IMR-90 (cell line): ENCODE data around the gene PZP. TPM values are rescaled to one million over a fixed set of nuclear protein-coding genes. Genes with fewer than 3 reads are reported as not detected.

Experiments
- ATAC-seq: fragments of 200-7000 bp; cut with Tn5 transposase; 2 replicates; pipeline ENCODE4 v1.9.1; 2020; ENCODE audit warnings: low read depth, mild to moderate bottlenecking, moderate library complexity
- BruUV-seq: library from RNA; stranded (reverse); fragments of 400-500 nt; replicated peaks from 2 replicates; lab custom pipeline; 2021; lab: Mats Ljungman, UMichigan
- CTCF ChIA-PET: fragments of 300-600 bp; formaldehyde crosslinking; extraction: SDS; loops from one replicate; lab custom pipeline; 2021; ENCODE audit warnings: antibody characterized with exemption; lab: Yijun Ruan, JAX
- POLR2A ChIA-PET: fragments of 300-600 bp; sonication (Branson Sonifier 250); formaldehyde crosslinking; loops from one replicate; lab custom pipeline; 2022; ENCODE audit warnings: antibody characterized with exemption; ENCODE audit not compliant: unreplicated experiment; lab: Charles Lee
- DNase-seq: peaks from one replicate; pipeline ENCODE4 v3.0.0; 2013
- H2AFZ ChIP-seq: replicated peaks from 2 replicates; pipeline ENCODE3; 2013; ENCODE audit warnings: low read length, mild to moderate bottlenecking; ENCODE audit not compliant: poor library complexity
- H2AK5ac ChIP-seq: 2 replicates; pipeline ENCODE4 v1.6.1; 2013; ENCODE audit warnings: low read depth, low read length, inconsistent platforms
- H2AK9ac ChIP-seq: replicated peaks from 2 replicates; pipeline ENCODE3; 2013; ENCODE audit warnings: mild to moderate bottlenecking, low read depth, low read length, moderate library complexity; ENCODE audit not compliant: poor library complexity
- H2BK120ac ChIP-seq: 2 replicates; pipeline ENCODE4 v1.6.1; 2013; ENCODE audit warnings: low read depth, low read length, inconsistent platforms
- H2BK15ac ChIP-seq: 3 replicates; pipeline ENCODE4 v1.6.1; 2013; ENCODE audit warnings: low read depth, low read length, inconsistent platforms
- H2BK20ac ChIP-seq: 2 replicates; pipeline ENCODE4 v1.6.1; 2013; ENCODE audit warnings: low read depth, mild to moderate bottlenecking, inconsistent platforms, low read length, moderate library complexity
- H2BK5ac ChIP-seq: 2 replicates; pipeline ENCODE4 v1.6.1; 2013; ENCODE audit warnings: mild to moderate bottlenecking, low read depth, low read length, inconsistent platforms; ENCODE audit not compliant: poor library complexity, severe bottlenecking
- H3K14ac ChIP-seq: replicated peaks from 2 replicates; pipeline ENCODE4 v1.6.1; 2013; ENCODE audit warnings: low read depth, low read length, inconsistent platforms
- H3K18ac ChIP-seq: 2 replicates; pipeline ENCODE4 v1.6.1; 2013; ENCODE audit warnings: low read depth, low read length, control low read depth
- H3K23ac ChIP-seq: 2 replicates; pipeline ENCODE4 v1.6.1; 2013; ENCODE audit warnings: low read depth, low read length, inconsistent platforms
- H3K27ac ChIP-seq: 2 replicates; pipeline ENCODE4 v1.5.1; 2013; ENCODE audit warnings: mild to moderate bottlenecking, control low read depth, low read length; ENCODE audit not compliant: insufficient read depth
- H3K27me3 ChIP-seq: 2 replicates; pipeline ENCODE4 v1.6.1; 2013; ENCODE audit warnings: low read length; ENCODE audit not compliant: control insufficient read depth, insufficient read depth
- H3K36me3 ChIP-seq: 2 replicates; pipeline ENCODE4 v1.6.1; 2013; ENCODE audit warnings: low read length, mixed read lengths; ENCODE audit not compliant: control insufficient read depth, insufficient read depth
- H3K4ac ChIP-seq: 2 replicates; pipeline ENCODE4 v1.6.1; 2013; ENCODE audit warnings: low read depth, low read length, inconsistent platforms
- H3K4me1 ChIP-seq: 2 replicates; pipeline ENCODE4 v1.6.1; 2013; ENCODE audit warnings: low read length, mixed read lengths; ENCODE audit not compliant: control insufficient read depth, insufficient read depth
- H3K4me2 ChIP-seq: 2 replicates; pipeline ENCODE4 v1.6.1; 2013; ENCODE audit warnings: low read depth, mild to moderate bottlenecking, control low read depth, low read length, moderate library complexity
- H3K4me3 ChIP-seq: 2 replicates; pipeline ENCODE4 v1.5.1; 2013; ENCODE audit warnings: low read depth, mild to moderate bottlenecking, control low read depth, low read length, moderate library complexity; ENCODE audit not compliant: insufficient read depth
- H3K56ac ChIP-seq: 2 replicates; pipeline ENCODE4 v1.6.1; 2013; ENCODE audit warnings: low read length, inconsistent platforms; ENCODE audit not compliant: insufficient read depth; ENCODE audit errors: extremely low read depth
- H3K79me1 ChIP-seq, 2 experiments: 2 replicates each; pipeline ENCODE4 v1.6.1; 2013; ENCODE audit warnings: low read length in 2 of 2, inconsistent platforms in 1 of 2, low read depth in 1 of 2
- H3K9ac ChIP-seq: 2 replicates; pipeline ENCODE4 v1.6.1; 2013; ENCODE audit warnings: low read depth, low read length, control low read depth
- H3K9me1 ChIP-seq: 2 replicates; pipeline ENCODE4 v1.6.1; 2013; ENCODE audit warnings: low read length, inconsistent platforms; ENCODE audit not compliant: insufficient read depth
- H3K9me3 ChIP-seq: 2 replicates; pipeline ENCODE4 v1.6.1; 2013; ENCODE audit warnings: low read length; ENCODE audit not compliant: control insufficient read depth, insufficient read depth
- H4K20me1 ChIP-seq: 2 replicates; pipeline ENCODE4 v1.6.1; 2013; ENCODE audit warnings: low read length, inconsistent platforms; ENCODE audit not compliant: insufficient read depth
- H4K5ac ChIP-seq: 2 replicates; pipeline ENCODE4 v1.6.1; 2013; ENCODE audit warnings: mild to moderate bottlenecking, low read depth, low read length, control low read depth
- H4K8ac ChIP-seq, 2 experiments: 2 replicates each; pipeline ENCODE4 v1.6.1; 2013; ENCODE audit warnings: low read depth in 2 of 2, low read length in 2 of 2, control low read depth in 1 of 2, inconsistent platforms in 1 of 2
- H4K91ac ChIP-seq: 2 replicates; pipeline ENCODE4 v1.6.1; 2013; ENCODE audit warnings: low read depth, low read length, inconsistent platforms; ENCODE audit not compliant: insufficient read depth
- CHD1 ChIP-seq: IDR thresholded peaks from 2 replicates; pipeline ENCODE4 v1.6.1; 2012; ENCODE audit warnings: low read depth, low read length, improper control_type of control experiment
- FOS ChIP-seq: fragments of 150-350 bp; IDR thresholded peaks from 2 replicates; pipeline ENCODE4 v1.6.1; 2016; ENCODE audit warnings: low read depth, low read length
- MAFK ChIP-seq: IDR thresholded peaks from 2 replicates; pipeline ENCODE4 v1.6.1; 2012; ENCODE audit warnings: low read depth, low read length, improper control_type of control experiment
- MAZ ChIP-seq: IDR thresholded peaks from 2 replicates; pipeline ENCODE4 v1.6.1; 2012; ENCODE audit warnings: low read depth, mild to moderate bottlenecking, low read length, improper control_type of control experiment, moderate library complexity, borderline replicate concordance
- MXI1 ChIP-seq: IDR thresholded peaks from 2 replicates; pipeline ENCODE4 v1.6.1; 2012; ENCODE audit warnings: low read depth, mild to moderate bottlenecking, low read length, moderate library complexity, borderline replicate concordance
- RAD21 ChIP-seq: IDR thresholded peaks from 2 replicates; pipeline ENCODE4 v1.6.1; 2012; ENCODE audit warnings: low read length, improper control_type of control experiment
- SMC3 ChIP-seq: fragments of 150-350 bp; IDR thresholded peaks from 2 replicates; pipeline ENCODE4 v1.6.1; 2016; ENCODE audit warnings: low read depth, mild to moderate bottlenecking, antibody characterized with exemption, low read length, moderate library complexity
- USF2 ChIP-seq: fragments of 150-350 bp; IDR thresholded peaks from 2 replicates; pipeline ENCODE4 v1.6.1; 2017; ENCODE audit warnings: mild to moderate bottlenecking, antibody characterized with exemption, low read length, low read depth
- WGBS, 2 experiments: methylation state at CpG; one replicate each; pipeline versions ENCODE4 v1.1.5 to v1.1.7; 2013; ENCODE audit warnings: missing lambda C conversion rate in 2 of 2; ENCODE audit not compliant: insufficient read length in 1 of 2; ENCODE audit errors: extremely low coverage in 2 of 2; 5-methylcytosine and 5-hydroxymethylcytosine counted together
- dilution Hi-C: fragments of 300-500 bp; cut with HindIII; formaldehyde crosslinking; loops from one replicate; pipeline ENCODE4 v1.14.3; 2018; ENCODE audit warnings: low sequenced_read_pairs; ENCODE audit not compliant: unreplicated experiment
- in situ Hi-C: fragments of 300-500 bp; cut with MboI; formaldehyde crosslinking; loops from 3 replicates; pipeline ENCODE4 v1.14.3; 2019; ENCODE audit warnings: low sequenced_read_pairs, inconsistent platforms, mixed read lengths
- intact Hi-C: fragments of 100-400 bp; cut with micrococcal nuclease; formaldehyde crosslinking; loops from 2 replicates; pipeline ENCODE4 v1.10.0; 2022
- polyA plus RNA-seq, 3 experiments: library from polyadenylated mRNA; depleted of rRNA; stranded (reverse); fragments of >200 nt; gene quantifications; 2 replicates each; pipeline ENCODE4 v1.2.3, GENCODE V29; 2012; ENCODE audit warnings: low replicate concordance in 1 of 3
- total RNA-seq: library from RNA; depleted of rRNA; stranded (reverse); fragments of >200 nt; gene quantifications from 2 replicates; pipeline ENCODE4 v1.2.3, GENCODE V29; 2012

The PZP gene
- total and polyA plus RNA-seq, 2 of the 4 experiments (the other 2 are of a cell fraction): not detected

GRCh38 chr12:9156119-9156518 lies 52.1 kb downstream of the PZP start:
- ATAC-seq (no peak), DNase-seq (no peak)
- Histone ChIP-seq H3K9me3 (no peaks in the 10 kb centered on the region), H3K9ac (no peak overlapping the region), H2BK15ac (no peak overlapping the region), H2AK9ac (no peak overlapping the region), H2BK20ac (no peak overlapping the region), H3K27me3 (no peaks in the 10 kb centered on the region), H4K91ac (no peak overlapping the region), H3K79me1 (no peaks in the 10 kb centered on the region), H3K4ac (no peak overlapping the region), H3K27ac (no peak overlapping the region), H3K36me3 (no peaks in the 10 kb centered on the region), H2BK5ac (no peak overlapping the region), H3K56ac (no peak overlapping the region), H4K20me1 (no peaks in the 10 kb centered on the region), H3K4me1 (no peaks in the 10 kb centered on the region), H3K14ac (no peak overlapping the region), H4K8ac (no peak overlapping the region), H3K9me1 (no peaks in the 10 kb centered on the region), H3K18ac (no peak overlapping the region), H3K4me2 (no peak overlapping the region), H2AFZ (no peak overlapping the region), H3K23ac (no peak overlapping the region), H4K5ac (no peak overlapping the region), H3K4me3 (no peak overlapping the region), H2BK120ac (no peak overlapping the region), H2AK5ac (no peak overlapping the region)
- dilution Hi-C loops: no loop called here
- BruUV-seq: no TSS peak
- intact Hi-C loops: no loop called here
- in situ Hi-C loops: no loop called here
- POLR2A ChIA-PET: no interaction called here
- WGBS, 2 experiments: 50% methylated on average over 1 of the region's 4 CpGs; no CpG with 5 or more reads in 1 of the 2 experiments
- CTCF ChIA-PET: no interaction called here
- no peak for TF ChIP-seq MXI1
- no peak for TF ChIP-seq CHD1
- no peak for TF ChIP-seq MAZ
- TF ChIP-seq SMC3: no peak
- no peak for TF ChIP-seq USF2
- no peak for TF ChIP-seq RAD21
- TF ChIP-seq MAFK: no peak
- TF ChIP-seq FOS: no peak
